ENCODE results near the gene HEXB.
"Not testable (repeated sequence)": the region's sequence is repeated elsewhere in the genome, so short reads cannot be mapped to it uniquely, and the experiment has no call there.

The HEXB gene

GRCh38 chr5:74657165-74657564 lies 27.9 kb upstream of the HEXB start:
- in situ Hi-C loops (cut with MboI; ENCODE audit: low sequenced_read_pairs) = no loop called here

GRCh38 chr5:74659172-74659571 lies 25.9 kb upstream of the HEXB start:
- in situ Hi-C loops (cut with MboI; ENCODE audit: low sequenced_read_pairs) = no loop called here

- in situ Hi-C loops (cut with MboI; ENCODE audit: low sequenced_read_pairs) = no loop called here
Observed at GRCh38 chr5:74660140-74660539, 24.9 kb upstream of the HEXB start.

GRCh38 chr5:74660873-74661272 lies 24.2 kb upstream of the HEXB start:
- in situ Hi-C loops (cut with MboI; ENCODE audit: low sequenced_read_pairs) = no loop called here

GRCh38 chr5:74664551-74664950 lies 20.5 kb upstream of the HEXB start:
- in situ Hi-C loops (cut with MboI; ENCODE audit: low sequenced_read_pairs) = no loop called here

GRCh38 chr5:74665273-74665672 lies 19.8 kb upstream of the HEXB start:
- in situ Hi-C loops (cut with MboI; ENCODE audit: low sequenced_read_pairs) = no loop called here

GRCh38 chr5:74665816-74666215 lies 19.2 kb upstream of the HEXB start:
- in situ Hi-C loops (cut with MboI; ENCODE audit: low sequenced_read_pairs) = no loop called here

- in situ Hi-C loops (cut with MboI; ENCODE audit: low sequenced_read_pairs) = no loop called here
Observed at GRCh38 chr5:74667396-74667795, 17.6 kb upstream of the HEXB start.

GRCh38 chr5:74669821-74670220 lies 15.2 kb upstream of the HEXB start:
- in situ Hi-C loops (cut with MboI; ENCODE audit: low sequenced_read_pairs) = no loop called here

GRCh38 chr5:74670396-74671038 lies 14.5 kb upstream of the HEXB start:
- in situ Hi-C loops (cut with MboI; ENCODE audit: low sequenced_read_pairs) = no loop called here

- in situ Hi-C loops (cut with MboI; ENCODE audit: low sequenced_read_pairs) = no loop called here
Observed at GRCh38 chr5:74672215-74672877, 12.7 kb upstream of the HEXB start.

- in situ Hi-C loops (cut with MboI; ENCODE audit: low sequenced_read_pairs) = no loop called here
Observed at GRCh38 chr5:74673011-74673790, 11.8 kb upstream of the HEXB start.

- in situ Hi-C loops (cut with MboI; ENCODE audit: low sequenced_read_pairs) = not testable (repeated sequence)
Observed at GRCh38 chr5:74676466-74676865, 8.6 kb upstream of the HEXB start.

GRCh38 chr5:74678123-74678522 lies 6.9 kb upstream of the HEXB start:
- in situ Hi-C loops (cut with MboI; ENCODE audit: low sequenced_read_pairs) = not testable (repeated sequence)

- in situ Hi-C loops (cut with MboI; ENCODE audit: low sequenced_read_pairs) = not testable (repeated sequence)
Observed at GRCh38 chr5:74679300-74679699, 5.7 kb upstream of the HEXB start.

- in situ Hi-C loops (cut with MboI; ENCODE audit: low sequenced_read_pairs) = no loop called here
Observed at GRCh38 chr5:74679966-74680365, 5.1 kb upstream of the HEXB start.

GRCh38 chr5:74685979-74686631 lies 1.1 kb downstream of the HEXB start:
- in situ Hi-C loops (cut with MboI; ENCODE audit: low sequenced_read_pairs) = no loop called here

GRCh38 chr5:74686962-74687751 lies 2.1 kb downstream of the HEXB start:
- in situ Hi-C loops (cut with MboI; ENCODE audit: low sequenced_read_pairs) = no loop called here

- in situ Hi-C loops (cut with MboI; ENCODE audit: low sequenced_read_pairs) = no loop called here
Observed at GRCh38 chr5:74693191-74693590, 8.2 kb downstream of the HEXB start.

- in situ Hi-C loops (cut with MboI; ENCODE audit: low sequenced_read_pairs) = no loop called here
Observed at GRCh38 chr5:74717596-74717995, 32.6 kb downstream of the HEXB start.

GRCh38 chr5:74722271-74722670 lies 37.2 kb downstream of the HEXB start:
- in situ Hi-C loops (cut with MboI; ENCODE audit: low sequenced_read_pairs) = no loop called here

Data from hTERT RPE-1 (cell line).